IMR-90 (cell line): Measurements from ENCODE around the gene VASN. TPM values are rescaled to one million over a fixed set of nuclear protein-coding genes. Genes with fewer than 3 reads are reported as not detected.

Source experiments
- ATAC-seq: fragments of 200-7000 bp; cut with Tn5 transposase; 2 replicates; pipeline ENCODE4 v1.9.1; 2020; ENCODE audit warnings: low read depth, mild to moderate bottlenecking, moderate library complexity
- BruUV-seq: library from RNA; stranded (reverse); fragments of 400-500 nt; replicated peaks from 2 replicates; lab custom pipeline; 2021; lab: Mats Ljungman, UMichigan
- CTCF ChIA-PET: fragments of 300-600 bp; formaldehyde crosslinking; extraction: SDS; loops from one replicate; lab custom pipeline; 2021; ENCODE audit warnings: antibody characterized with exemption; lab: Yijun Ruan, JAX
- POLR2A ChIA-PET: fragments of 300-600 bp; sonication (Branson Sonifier 250); formaldehyde crosslinking; loops from one replicate; lab custom pipeline; 2022; ENCODE audit warnings: antibody characterized with exemption; ENCODE audit not compliant: unreplicated experiment; lab: Charles Lee
- DNase-seq: peaks from one replicate; pipeline ENCODE4 v3.0.0; 2013
- H2AFZ ChIP-seq: replicated peaks from 2 replicates; pipeline ENCODE3; 2013; ENCODE audit warnings: low read length, mild to moderate bottlenecking; ENCODE audit not compliant: poor library complexity
- H2AK5ac ChIP-seq: 2 replicates; pipeline ENCODE4 v1.6.1; 2013; ENCODE audit warnings: low read depth, low read length, inconsistent platforms
- H2AK9ac ChIP-seq: replicated peaks from 2 replicates; pipeline ENCODE3; 2013; ENCODE audit warnings: mild to moderate bottlenecking, low read depth, low read length, moderate library complexity; ENCODE audit not compliant: poor library complexity
- H2BK120ac ChIP-seq: 2 replicates; pipeline ENCODE4 v1.6.1; 2013; ENCODE audit warnings: low read depth, low read length, inconsistent platforms
- H2BK15ac ChIP-seq: 3 replicates; pipeline ENCODE4 v1.6.1; 2013; ENCODE audit warnings: low read depth, low read length, inconsistent platforms
- H2BK20ac ChIP-seq: 2 replicates; pipeline ENCODE4 v1.6.1; 2013; ENCODE audit warnings: low read depth, mild to moderate bottlenecking, inconsistent platforms, low read length, moderate library complexity
- H2BK5ac ChIP-seq: 2 replicates; pipeline ENCODE4 v1.6.1; 2013; ENCODE audit warnings: mild to moderate bottlenecking, low read depth, low read length, inconsistent platforms; ENCODE audit not compliant: poor library complexity, severe bottlenecking
- H3K14ac ChIP-seq: replicated peaks from 2 replicates; pipeline ENCODE4 v1.6.1; 2013; ENCODE audit warnings: low read depth, low read length, inconsistent platforms
- H3K18ac ChIP-seq: 2 replicates; pipeline ENCODE4 v1.6.1; 2013; ENCODE audit warnings: low read depth, low read length, control low read depth
- H3K23ac ChIP-seq: 2 replicates; pipeline ENCODE4 v1.6.1; 2013; ENCODE audit warnings: low read depth, low read length, inconsistent platforms
- H3K27ac ChIP-seq: 2 replicates; pipeline ENCODE4 v1.5.1; 2013; ENCODE audit warnings: mild to moderate bottlenecking, control low read depth, low read length; ENCODE audit not compliant: insufficient read depth
- H3K27me3 ChIP-seq: 2 replicates; pipeline ENCODE4 v1.6.1; 2013; ENCODE audit warnings: low read length; ENCODE audit not compliant: control insufficient read depth, insufficient read depth
- H3K36me3 ChIP-seq: 2 replicates; pipeline ENCODE4 v1.6.1; 2013; ENCODE audit warnings: low read length, mixed read lengths; ENCODE audit not compliant: control insufficient read depth, insufficient read depth
- H3K4ac ChIP-seq: 2 replicates; pipeline ENCODE4 v1.6.1; 2013; ENCODE audit warnings: low read depth, low read length, inconsistent platforms
- H3K4me1 ChIP-seq: 2 replicates; pipeline ENCODE4 v1.6.1; 2013; ENCODE audit warnings: low read length, mixed read lengths; ENCODE audit not compliant: control insufficient read depth, insufficient read depth
- H3K4me2 ChIP-seq: 2 replicates; pipeline ENCODE4 v1.6.1; 2013; ENCODE audit warnings: low read depth, mild to moderate bottlenecking, control low read depth, low read length, moderate library complexity
- H3K4me3 ChIP-seq: 2 replicates; pipeline ENCODE4 v1.5.1; 2013; ENCODE audit warnings: low read depth, mild to moderate bottlenecking, control low read depth, low read length, moderate library complexity; ENCODE audit not compliant: insufficient read depth
- H3K56ac ChIP-seq: 2 replicates; pipeline ENCODE4 v1.6.1; 2013; ENCODE audit warnings: low read length, inconsistent platforms; ENCODE audit not compliant: insufficient read depth; ENCODE audit errors: extremely low read depth
- H3K79me1 ChIP-seq, 2 experiments: 2 replicates each; pipeline ENCODE4 v1.6.1; 2013; ENCODE audit warnings: low read length in 2 of 2, inconsistent platforms in 1 of 2, low read depth in 1 of 2
- H3K9ac ChIP-seq: 2 replicates; pipeline ENCODE4 v1.6.1; 2013; ENCODE audit warnings: low read depth, low read length, control low read depth
- H3K9me1 ChIP-seq: 2 replicates; pipeline ENCODE4 v1.6.1; 2013; ENCODE audit warnings: low read length, inconsistent platforms; ENCODE audit not compliant: insufficient read depth
- H3K9me3 ChIP-seq: 2 replicates; pipeline ENCODE4 v1.6.1; 2013; ENCODE audit warnings: low read length; ENCODE audit not compliant: control insufficient read depth, insufficient read depth
- H4K20me1 ChIP-seq: 2 replicates; pipeline ENCODE4 v1.6.1; 2013; ENCODE audit warnings: low read length, inconsistent platforms; ENCODE audit not compliant: insufficient read depth
- H4K5ac ChIP-seq: 2 replicates; pipeline ENCODE4 v1.6.1; 2013; ENCODE audit warnings: mild to moderate bottlenecking, low read depth, low read length, control low read depth
- H4K8ac ChIP-seq, 2 experiments: 2 replicates each; pipeline ENCODE4 v1.6.1; 2013; ENCODE audit warnings: low read depth in 2 of 2, low read length in 2 of 2, control low read depth in 1 of 2, inconsistent platforms in 1 of 2
- H4K91ac ChIP-seq: 2 replicates; pipeline ENCODE4 v1.6.1; 2013; ENCODE audit warnings: low read depth, low read length, inconsistent platforms; ENCODE audit not compliant: insufficient read depth
- BHLHE40 ChIP-seq: fragments of 150-350 bp; IDR thresholded peaks from 2 replicates; pipeline ENCODE4 v1.6.1; 2016; ENCODE audit warnings: mild to moderate bottlenecking, low read depth, low read length
- CEBPB ChIP-seq: IDR thresholded peaks from 2 replicates; pipeline ENCODE4 v1.6.1; 2012; ENCODE audit warnings: low read depth, low read length, improper control_type of control experiment
- CHD1 ChIP-seq: IDR thresholded peaks from 2 replicates; pipeline ENCODE4 v1.6.1; 2012; ENCODE audit warnings: low read depth, low read length, improper control_type of control experiment
- FOS ChIP-seq: fragments of 150-350 bp; IDR thresholded peaks from 2 replicates; pipeline ENCODE4 v1.6.1; 2016; ENCODE audit warnings: low read depth, low read length
- MAFK ChIP-seq: IDR thresholded peaks from 2 replicates; pipeline ENCODE4 v1.6.1; 2012; ENCODE audit warnings: low read depth, low read length, improper control_type of control experiment
- MAZ ChIP-seq: IDR thresholded peaks from 2 replicates; pipeline ENCODE4 v1.6.1; 2012; ENCODE audit warnings: low read depth, mild to moderate bottlenecking, low read length, improper control_type of control experiment, moderate library complexity, borderline replicate concordance
- MXI1 ChIP-seq: IDR thresholded peaks from 2 replicates; pipeline ENCODE4 v1.6.1; 2012; ENCODE audit warnings: low read depth, mild to moderate bottlenecking, low read length, moderate library complexity, borderline replicate concordance
- NFE2L2 ChIP-seq: fragments of 150-350 bp; IDR thresholded peaks from 2 replicates; pipeline ENCODE4 v1.6.1; 2016; ENCODE audit warnings: low read depth, mild to moderate bottlenecking, low read length
- POLR2A ChIP-seq: IDR thresholded peaks from 2 replicates; pipeline ENCODE4 v1.6.1; 2012; ENCODE audit warnings: mild to moderate bottlenecking, low read depth, low read length
- RAD21 ChIP-seq: IDR thresholded peaks from 2 replicates; pipeline ENCODE4 v1.6.1; 2012; ENCODE audit warnings: low read length, improper control_type of control experiment
- RCOR1 ChIP-seq: IDR thresholded peaks from 2 replicates; pipeline ENCODE4 v1.6.1; 2012; ENCODE audit warnings: mild to moderate bottlenecking, low read length, improper control_type of control experiment; ENCODE audit not compliant: insufficient replicate concordance
- RFX5 ChIP-seq: IDR thresholded peaks from 2 replicates; pipeline ENCODE4 v1.8.0; 2012; ENCODE audit warnings: low read depth, mild to moderate bottlenecking, low read length, moderate library complexity
- SMC3 ChIP-seq: fragments of 150-350 bp; IDR thresholded peaks from 2 replicates; pipeline ENCODE4 v1.6.1; 2016; ENCODE audit warnings: low read depth, mild to moderate bottlenecking, antibody characterized with exemption, low read length, moderate library complexity
- WGBS, 2 experiments: methylation state at CpG; one replicate each; pipeline versions ENCODE4 v1.1.5 to v1.1.7; 2013; ENCODE audit warnings: missing lambda C conversion rate in 2 of 2; ENCODE audit not compliant: insufficient read length in 1 of 2; ENCODE audit errors: extremely low coverage in 2 of 2; 5-methylcytosine and 5-hydroxymethylcytosine counted together
- dilution Hi-C: fragments of 300-500 bp; cut with HindIII; formaldehyde crosslinking; loops from one replicate; pipeline ENCODE4 v1.14.3; 2018; ENCODE audit warnings: low sequenced_read_pairs; ENCODE audit not compliant: unreplicated experiment
- in situ Hi-C: fragments of 300-500 bp; cut with MboI; formaldehyde crosslinking; loops from 3 replicates; pipeline ENCODE4 v1.14.3; 2019; ENCODE audit warnings: low sequenced_read_pairs, inconsistent platforms, mixed read lengths
- intact Hi-C: fragments of 100-400 bp; cut with micrococcal nuclease; formaldehyde crosslinking; loops from 2 replicates; pipeline ENCODE4 v1.10.0; 2022
- polyA plus RNA-seq, 3 experiments: library from polyadenylated mRNA; depleted of rRNA; stranded (reverse); fragments of >200 nt; gene quantifications; 2 replicates each; pipeline ENCODE4 v1.2.3, GENCODE V29; 2012; ENCODE audit warnings: low replicate concordance in 1 of 3
- total RNA-seq: library from RNA; depleted of rRNA; stranded (reverse); fragments of >200 nt; gene quantifications from 2 replicates; pipeline ENCODE4 v1.2.3, GENCODE V29; 2012
- TF ChIP-seq, protein P1 (sequence below): fragments of 150-350 bp; IDR thresholded peaks from 2 replicates; pipeline ENCODE4 v1.6.1; 2016; ENCODE audit warnings: low read depth, mild to moderate bottlenecking, low read length, moderate library complexity, borderline replicate concordance
- TF ChIP-seq, protein P2 (sequence below): fragments of 150-350 bp; IDR thresholded peaks from 2 replicates; pipeline ENCODE4 v1.6.1; 2017; ENCODE audit warnings: mild to moderate bottlenecking, antibody characterized with exemption, low read length, low read depth
- TF ChIP-seq, protein P3 (sequence below): conservative IDR thresholded peaks from 2 replicates; pipeline ENCODE4 v1.5.1; 2012; ENCODE audit warnings: mild to moderate bottlenecking, low read depth, low read length, improper control_type of control experiment

Gene VASN
- total and polyA plus RNA-seq, 2 of the 4 experiments (the other 2 are of a cell fraction) = 9.3 to 87.2 TPM

DNA sequence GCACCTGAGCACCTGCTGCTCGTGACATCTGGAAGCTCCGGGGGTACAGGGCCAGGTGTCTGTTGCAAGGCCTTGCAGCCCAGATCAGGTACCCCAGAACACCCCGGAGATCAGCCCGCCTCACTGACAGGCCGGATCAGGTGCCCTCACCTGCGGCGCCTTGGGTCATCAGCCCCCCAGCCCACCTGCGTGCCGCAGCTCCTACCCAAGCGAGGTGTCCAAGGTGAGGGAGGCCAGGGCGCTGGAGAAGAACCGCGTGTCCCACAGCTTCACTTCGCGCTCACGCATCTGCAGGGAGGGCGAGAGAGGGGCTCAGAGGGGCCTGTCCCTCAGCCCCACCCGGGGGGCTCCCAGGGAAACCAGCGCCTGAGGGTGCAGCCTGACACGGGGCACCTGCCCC lies 16.1 kb downstream of the VASN start:
- Histone ChIP-seq H2BK20ac (0 out of 2 replicates have a peak overlapping the region, but pooled peaks have one; percentile 42), H2BK120ac (peak overlapping the region; percentile 62), H3K9me1 (peaks cover 21% of the 10 kb centered on the region), H2AFZ (peak overlapping the region; percentile 61), H3K9me3 (no peaks in the 10 kb centered on the region), H3K79me1 (peaks cover 0 to 76% of the 10 kb centered on the region in 2 experiments; a peak in 2 of 4 replicates), H3K36me3 (peaks cover 16% of the 10 kb centered on the region), H4K5ac (no peak overlapping the region), H4K91ac (peak overlapping the region; percentile 75; the same call in 1 of the 2 replicates), H4K20me1 (peaks cover 44% of the 10 kb centered on the region), H2AK9ac (peak overlapping the region; percentile 94), H3K14ac (peak overlapping the region; percentile 74; the same call in 1 of the 2 replicates), H3K27me3 (no peaks in the 10 kb centered on the region), H3K4ac (peak overlapping the region; percentile 87; the same call in 1 of the 2 replicates), H4K8ac (peak overlapping the region; percentile 36 to 74; a peak in 2 of 4 replicates), H3K9ac (no peak overlapping the region), H3K4me1 (peaks cover 46% of the 10 kb centered on the region), H3K56ac (0 out of 2 replicates have a peak overlapping the region, but pooled peaks have one; percentile 3), H2BK5ac (peak overlapping the region; percentile 54), H3K18ac (no peak overlapping the region), H3K4me2 (no peak overlapping the region), H2AK5ac (peak overlapping the region; percentile 93), H3K23ac (no peak overlapping the region), H2BK15ac (peak overlapping the region; percentile 70; the same call in 2 of the 3 replicates), H3K4me3 (no peak overlapping the region), H3K27ac (peak overlapping the region; percentile 18; the same call in 1 of the 2 replicates)
- TF ChIP-seq NFE2L2 (no peak), RCOR1 (no peak), FOS (no peak), RAD21 (no peak), MXI1 (no peak), SMC3 (no peak), CEBPB (no peak), POLR2A (no peak), MAZ (no peak), MAFK (no peak), BHLHE40 (no peak), RFX5 (no peak), CHD1 (no peak)
- TF ChIP-seq, protein P1, sequence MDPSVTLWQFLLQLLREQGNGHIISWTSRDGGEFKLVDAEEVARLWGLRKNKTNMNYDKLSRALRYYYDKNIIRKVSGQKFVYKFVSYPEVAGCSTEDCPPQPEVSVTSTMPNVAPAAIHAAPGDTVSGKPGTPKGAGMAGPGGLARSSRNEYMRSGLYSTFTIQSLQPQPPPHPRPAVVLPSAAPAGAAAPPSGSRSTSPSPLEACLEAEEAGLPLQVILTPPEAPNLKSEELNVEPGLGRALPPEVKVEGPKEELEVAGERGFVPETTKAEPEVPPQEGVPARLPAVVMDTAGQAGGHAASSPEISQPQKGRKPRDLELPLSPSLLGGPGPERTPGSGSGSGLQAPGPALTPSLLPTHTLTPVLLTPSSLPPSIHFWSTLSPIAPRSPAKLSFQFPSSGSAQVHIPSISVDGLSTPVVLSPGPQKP = no peak
- TF ChIP-seq, protein P2, sequence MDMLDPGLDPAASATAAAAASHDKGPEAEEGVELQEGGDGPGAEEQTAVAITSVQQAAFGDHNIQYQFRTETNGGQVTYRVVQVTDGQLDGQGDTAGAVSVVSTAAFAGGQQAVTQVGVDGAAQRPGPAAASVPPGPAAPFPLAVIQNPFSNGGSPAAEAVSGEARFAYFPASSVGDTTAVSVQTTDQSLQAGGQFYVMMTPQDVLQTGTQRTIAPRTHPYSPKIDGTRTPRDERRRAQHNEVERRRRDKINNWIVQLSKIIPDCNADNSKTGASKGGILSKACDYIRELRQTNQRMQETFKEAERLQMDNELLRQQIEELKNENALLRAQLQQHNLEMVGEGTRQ = no peak
- TF ChIP-seq, protein P3, sequence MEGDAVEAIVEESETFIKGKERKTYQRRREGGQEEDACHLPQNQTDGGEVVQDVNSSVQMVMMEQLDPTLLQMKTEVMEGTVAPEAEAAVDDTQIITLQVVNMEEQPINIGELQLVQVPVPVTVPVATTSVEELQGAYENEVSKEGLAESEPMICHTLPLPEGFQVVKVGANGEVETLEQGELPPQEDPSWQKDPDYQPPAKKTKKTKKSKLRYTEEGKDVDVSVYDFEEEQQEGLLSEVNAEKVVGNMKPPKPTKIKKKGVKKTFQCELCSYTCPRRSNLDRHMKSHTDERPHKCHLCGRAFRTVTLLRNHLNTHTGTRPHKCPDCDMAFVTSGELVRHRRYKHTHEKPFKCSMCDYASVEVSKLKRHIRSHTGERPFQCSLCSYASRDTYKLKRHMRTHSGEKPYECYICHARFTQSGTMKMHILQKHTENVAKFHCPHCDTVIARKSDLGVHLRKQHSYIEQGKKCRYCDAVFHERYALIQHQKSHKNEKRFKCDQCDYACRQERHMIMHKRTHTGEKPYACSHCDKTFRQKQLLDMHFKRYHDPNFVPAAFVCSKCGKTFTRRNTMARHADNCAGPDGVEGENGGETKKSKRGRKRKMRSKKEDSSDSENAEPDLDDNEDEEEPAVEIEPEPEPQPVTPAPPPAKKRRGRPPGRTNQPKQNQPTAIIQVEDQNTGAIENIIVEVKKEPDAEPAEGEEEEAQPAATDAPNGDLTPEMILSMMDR = no peak
- dilution Hi-C loops (no loop called here), intact Hi-C loops (no loop called here), in situ Hi-C loops (no loop called here)
- WGBS, 2 experiments = 91% methylated on average over 10 of the region's 20 CpGs; no CpG with 5 or more reads in 1 of the 2 experiments
- CTCF ChIA-PET = interaction anchor here (2.4 kb wide), 1 partner anchor 15 kb away, joined by 7 read pairs; no protein-coding TSS in a partner anchor
- POLR2A ChIA-PET = no interaction called here
- no peak for DNase-seq
- no TSS peak for BruUV-seq
- no peak for ATAC-seq
